ENCODE measurements around the gene TMEM184B.
A peak's percentile ranks its signal among the peaks of the same experiment; 100 is the strongest.

TMEM184B gene

DNA sequence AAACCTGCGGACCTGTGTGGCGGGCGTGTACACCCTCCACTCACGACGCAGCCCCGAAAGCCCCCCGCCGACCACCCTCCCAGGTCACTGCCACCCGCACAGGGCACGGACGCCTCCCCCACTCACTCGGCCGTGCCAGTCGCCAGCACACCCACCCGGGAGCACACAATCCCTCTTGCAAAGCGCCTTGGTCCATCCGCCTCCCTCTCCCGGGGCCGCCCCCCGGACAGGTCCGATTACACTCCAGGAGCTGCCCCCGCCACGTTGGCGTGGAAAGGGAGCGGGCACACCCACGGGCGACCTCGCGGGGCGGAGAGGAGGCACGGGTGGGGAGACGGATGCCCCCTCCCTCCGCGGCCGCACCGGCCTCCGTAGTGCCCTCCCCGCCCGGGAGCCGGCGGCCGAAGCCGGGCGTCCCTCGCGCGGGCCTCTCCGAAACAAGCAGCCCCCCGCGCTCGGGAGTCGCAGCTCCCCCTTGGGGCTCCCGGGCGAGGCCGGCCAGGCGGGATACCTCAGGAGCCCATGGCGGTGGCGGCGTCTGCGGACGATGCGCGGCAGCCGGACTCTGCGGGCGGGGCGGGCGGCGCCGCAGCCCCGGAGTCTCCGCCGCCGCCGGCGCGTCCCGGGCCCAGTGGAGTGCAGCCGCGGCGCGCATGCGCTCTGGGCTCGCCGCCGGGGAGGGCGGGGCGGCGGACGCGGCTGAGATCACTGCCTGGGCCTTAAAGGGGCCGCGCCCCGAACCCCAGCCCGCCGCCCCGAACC lies at the start of gene TMEM184B:
Gene TMEM184B, minus strand, starts transcription at position 638 of the 762 bp plus-strand sequence. CDS start 25,049 bp downstream, outside the sequence.
- H3K27me3 ChIP-seq = no peaks in the 10 kb centered on the region
- no peaks in the 10 kb centered on the region for H3K9me3 ChIP-seq
- H3K36me3 ChIP-seq = no peaks in the 10 kb centered on the region
- H3K4me1 ChIP-seq = peaks cover 6 to 52% (median 37%) of the 10 kb centered on the region in 4 donors
- TF ChIP-seq, protein P1, sequence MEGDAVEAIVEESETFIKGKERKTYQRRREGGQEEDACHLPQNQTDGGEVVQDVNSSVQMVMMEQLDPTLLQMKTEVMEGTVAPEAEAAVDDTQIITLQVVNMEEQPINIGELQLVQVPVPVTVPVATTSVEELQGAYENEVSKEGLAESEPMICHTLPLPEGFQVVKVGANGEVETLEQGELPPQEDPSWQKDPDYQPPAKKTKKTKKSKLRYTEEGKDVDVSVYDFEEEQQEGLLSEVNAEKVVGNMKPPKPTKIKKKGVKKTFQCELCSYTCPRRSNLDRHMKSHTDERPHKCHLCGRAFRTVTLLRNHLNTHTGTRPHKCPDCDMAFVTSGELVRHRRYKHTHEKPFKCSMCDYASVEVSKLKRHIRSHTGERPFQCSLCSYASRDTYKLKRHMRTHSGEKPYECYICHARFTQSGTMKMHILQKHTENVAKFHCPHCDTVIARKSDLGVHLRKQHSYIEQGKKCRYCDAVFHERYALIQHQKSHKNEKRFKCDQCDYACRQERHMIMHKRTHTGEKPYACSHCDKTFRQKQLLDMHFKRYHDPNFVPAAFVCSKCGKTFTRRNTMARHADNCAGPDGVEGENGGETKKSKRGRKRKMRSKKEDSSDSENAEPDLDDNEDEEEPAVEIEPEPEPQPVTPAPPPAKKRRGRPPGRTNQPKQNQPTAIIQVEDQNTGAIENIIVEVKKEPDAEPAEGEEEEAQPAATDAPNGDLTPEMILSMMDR (IDR thresholded peaks at IDR 0.05) = no peak
- peak within 1 kb of the TSS; percentile 97 to 99 for H3K4me3 ChIP-seq
- intact Hi-C loops (cut with DNase I; ENCODE audit: low total_unique reads) = loop anchor here (5.0 kb wide), 1 partner anchor 35 kb away; no protein-coding TSS in a partner anchor
- H3K27ac ChIP-seq = peak within 1 kb of the TSS; percentile 95 to 96
- peak; percentile 77 to 88 for DNase-seq

DNA sequence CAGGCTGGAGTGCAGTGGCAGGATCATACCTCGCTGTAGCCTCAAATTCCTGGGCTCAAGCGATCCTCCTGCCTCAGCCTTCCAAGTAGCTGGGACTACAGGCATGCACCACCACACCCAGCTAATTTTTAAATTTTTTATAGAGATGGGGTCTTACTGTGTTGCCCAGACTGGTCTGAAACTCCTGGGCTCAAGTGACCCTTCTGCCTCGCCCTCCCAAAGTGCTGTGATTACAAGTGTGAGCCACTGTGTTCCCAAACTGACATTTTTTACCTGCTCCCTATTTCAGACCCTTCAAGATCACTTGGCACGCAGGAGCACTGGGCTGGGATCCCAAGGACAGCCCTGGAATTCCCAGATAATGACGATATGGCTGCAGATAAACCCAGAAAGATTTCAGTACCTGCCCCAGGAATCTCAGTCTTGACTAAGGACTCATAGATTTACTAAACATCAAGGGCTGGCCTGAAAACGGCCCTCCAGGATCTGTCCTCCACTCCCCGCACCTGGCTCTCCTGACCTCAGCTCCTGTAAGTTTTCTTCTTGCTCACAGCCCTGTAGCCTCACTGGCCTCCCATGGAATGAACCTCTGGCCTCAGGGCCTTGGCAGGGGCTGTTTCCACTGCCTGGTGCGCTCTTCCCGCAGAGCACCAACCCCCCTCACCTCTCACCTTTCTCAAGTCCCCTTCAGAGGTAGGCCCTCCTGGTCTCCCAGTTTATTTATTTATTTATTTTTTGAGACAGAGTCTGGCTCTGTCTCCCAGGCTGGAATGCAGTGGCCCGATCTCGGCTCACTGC lies 48.0 kb upstream of the TMEM184B start:
- no peak overlapping the region for H3K27ac ChIP-seq
- intact Hi-C loops (cut with DNase I; ENCODE audit: low total_unique reads) = no loop called here

DNA sequence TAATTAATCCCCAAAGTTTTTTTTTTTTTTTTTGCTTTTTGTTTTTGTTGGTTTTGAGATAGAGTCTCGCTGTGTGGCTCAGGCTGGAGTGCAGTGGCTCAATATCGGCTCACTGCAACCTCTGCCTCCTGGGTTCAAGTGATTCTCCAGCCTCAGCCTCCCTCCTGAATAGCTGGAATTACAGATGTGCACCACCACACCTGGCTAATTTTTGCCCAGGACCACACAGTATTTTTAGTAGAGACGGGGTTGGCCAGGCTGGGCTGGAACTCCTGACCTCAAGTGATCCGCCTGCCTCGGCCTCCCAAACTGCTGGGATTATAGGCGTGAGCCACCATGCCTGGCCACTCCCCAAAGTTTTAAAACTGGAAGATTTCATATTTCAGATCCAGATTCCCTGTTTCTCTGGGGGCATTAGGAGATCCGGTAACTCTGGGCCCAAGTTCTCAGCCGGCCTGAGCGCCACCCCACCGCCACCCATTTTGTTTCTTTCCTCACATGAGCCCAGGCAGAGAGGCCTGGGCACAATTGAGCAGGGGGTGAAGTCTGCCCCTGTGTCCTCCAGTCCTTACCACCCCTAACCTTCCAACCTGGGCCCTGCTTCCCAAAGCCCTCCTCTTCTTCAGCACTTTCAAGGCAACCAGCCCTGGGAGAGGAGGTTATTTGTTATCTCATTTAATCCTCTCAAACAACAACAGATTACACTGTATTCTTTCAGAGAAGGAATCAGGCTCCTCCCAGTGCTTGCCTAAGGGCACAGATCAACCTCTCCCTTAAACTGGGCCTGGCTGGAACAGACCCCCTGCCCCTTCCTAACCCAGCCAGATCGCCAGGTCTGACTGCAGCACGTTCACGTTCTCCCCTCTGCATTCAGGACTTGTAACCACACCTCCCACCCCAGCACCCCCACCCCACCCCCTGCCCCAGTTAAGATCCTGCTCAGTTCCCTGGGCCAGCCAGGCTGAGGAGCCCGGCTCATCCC lies 46.3 kb upstream of the TMEM184B start:
- peak overlapping the region; percentile 89 to 97 for H3K27ac ChIP-seq
- no peaks in the 10 kb centered on the region for H3K36me3 ChIP-seq
- no peaks in the 10 kb centered on the region for H3K9me3 ChIP-seq
- intact Hi-C loops (cut with DNase I; ENCODE audit: low total_unique reads) = loop anchor here (10.0 kb wide), 1 partner anchor 114 kb away; the partner anchor contains the start of gene MAFF
- TF ChIP-seq, protein P1 (IDR thresholded peaks at IDR 0.05) = no peak
- no peak for DNase-seq
- H3K4me3 ChIP-seq = no peak overlapping the region
- H3K4me1 ChIP-seq = peaks cover 4 to 35% (median 27%) of the 10 kb centered on the region in 4 donors
- H3K27me3 ChIP-seq = no peaks in the 10 kb centered on the region

More for the DNA sequence above, 48.0 kb upstream of the TMEM184B start:
- Histone ChIP-seq H3K4me3 (no peak overlapping the region), H3K36me3 (no peaks in the 10 kb centered on the region), H3K4me1 (peaks cover 4 to 18% (median 13%) of the 10 kb centered on the region in 4 donors), H3K27me3 (no peaks in the 10 kb centered on the region), H3K9me3 (no peaks in the 10 kb centered on the region)
- TF ChIP-seq, protein P1 (IDR thresholded peaks at IDR 0.05) = no peak
- DNase-seq = no peak

DNA sequence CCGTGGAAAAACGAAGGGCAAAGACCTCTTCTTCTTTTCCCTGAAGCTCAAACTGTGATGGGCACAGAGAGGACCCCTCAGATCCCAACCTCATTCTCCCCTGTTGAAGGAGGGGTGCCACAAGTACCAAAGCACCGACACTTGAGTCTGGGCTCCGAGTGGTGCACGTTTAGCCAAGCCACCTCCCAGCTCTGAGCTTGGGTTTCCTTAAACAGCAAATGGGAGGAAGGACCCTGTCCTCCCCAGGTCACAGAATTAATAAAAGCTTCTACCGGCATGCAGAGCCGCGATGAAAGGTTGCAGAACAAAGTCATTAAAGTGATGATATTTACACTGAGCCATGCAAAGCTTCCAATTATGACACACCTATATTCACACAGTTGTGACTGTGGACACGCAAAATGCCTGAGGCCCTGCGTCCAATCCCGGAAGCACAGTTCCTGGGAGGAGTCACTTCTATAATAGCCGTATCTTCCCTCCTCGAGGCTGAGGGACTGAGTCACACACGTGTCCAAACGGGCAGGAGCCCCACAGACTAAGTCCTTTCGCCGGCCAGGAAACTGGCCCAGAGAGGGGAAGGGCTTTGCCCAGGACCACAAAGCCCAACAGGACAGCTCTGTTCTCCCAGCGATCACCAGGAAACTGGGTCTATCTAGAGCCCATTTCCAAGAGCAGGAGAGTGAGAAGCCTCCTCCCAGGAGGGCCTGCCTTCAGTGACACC lies 45.3 kb upstream of the TMEM184B start:
- Histone ChIP-seq H3K9me3 (no peaks in the 10 kb centered on the region), H3K4me1 (peaks cover 8 to 44% (median 37%) of the 10 kb centered on the region in 4 donors), H3K27me3 (no peaks in the 10 kb centered on the region), H3K36me3 (peaks cover 0 to 7% (median 0%) of the 10 kb centered on the region in 3 donors), H3K27ac (peak overlapping the region; percentile 89 to 97), H3K4me3 (peak overlapping the region; percentile 91 to 94)
- DNase-seq = peak; percentile 81 to 90
- intact Hi-C loops (cut with DNase I; ENCODE audit: low total_unique reads) = loop anchor here (10.0 kb wide), 1 partner anchor 113 kb away; the partner anchor contains the start of gene MAFF
- TF ChIP-seq, protein P1 (IDR thresholded peaks at IDR 0.05) = no peak

Data from tibial artery (tissue), 4 donors.